GM12878 (cell line): Measurements from ENCODE around the gene LAYN. TPM values are rescaled to one million over a fixed set of nuclear protein-coding genes. Genes with fewer than 3 reads are reported as not detected.

Source experiments
- ATAC-seq: fragments of 200-7000 bp; cut with Tn5 transposase; 3 replicates; pipeline ENCODE4 v1.9.1; 2020; ENCODE audit warnings: mild to moderate bottlenecking, moderate library complexity
- BruUV-seq: library from RNA; stranded (reverse); fragments of 400-500 nt; replicated peaks from 2 replicates; lab custom pipeline; 2021; lab: Mats Ljungman, UMichigan
- CTCF ChIA-PET: fragments of 300-600 bp; sonication (Branson Sonifier 250); formaldehyde crosslinking; extraction: SDS; loops from one replicate; lab custom pipeline; 2021; ENCODE audit warnings: inconsistent platforms; lab: Yijun Ruan, JAX
- POLR2A ChIA-PET: fragments of 350-600 bp; formaldehyde crosslinking; extraction: SDS; loops from one replicate; lab custom pipeline; 2021; ENCODE audit warnings: inconsistent platforms; lab: Charles Lee
- RAD21 ChIA-PET: fragments of 300-600 bp; sonication (Branson Sonifier 250); formaldehyde crosslinking; loops from one replicate; lab custom pipeline; 2023; ENCODE audit warnings: antibody characterized with exemption; ENCODE audit not compliant: unreplicated experiment; lab: Charles Lee
- SMC1A ChIA-PET: fragments of 300-600 bp; sonication (Branson Sonifier 250); formaldehyde crosslinking; loops from one replicate; lab custom pipeline; 2023; ENCODE audit not compliant: unreplicated experiment, uncharacterized antibody; lab: Charles Lee
- DNase-seq: peaks from one replicate; pipeline ENCODE4 v3.0.0-alpha.2; 2011; ENCODE audit warnings: low read depth, low spot score
- FAIRE-seq: peaks from 3 replicates; lab custom pipeline; 2011; peaks lifted over from hg19 to GRCh38; lab: Jason Lieb, UNC
- H2AFZ ChIP-seq: 2 replicates; pipeline ENCODE4 v1.6.0; 2011; ENCODE audit warnings: low read depth, low read length, control low read depth; ENCODE audit not compliant: control insufficient read depth
- H3K27ac ChIP-seq: 2 replicates; pipeline ENCODE4 v1.5.1; 2011; ENCODE audit warnings: control low read depth; ENCODE audit not compliant: control insufficient read depth, insufficient read depth
- H3K27me3 ChIP-seq, 2 experiments: replicated peaks in 1 of 2; 2 replicates each; pipeline versions ENCODE4 v1.6.0 to v1.6.1; 2011; ENCODE audit warnings: low read length in 1 of 2; ENCODE audit not compliant: control insufficient read depth in 2 of 2, insufficient read depth in 2 of 2
- H3K36me3 ChIP-seq, 2 experiments: 2 replicates each; pipeline ENCODE4 v1.5.1; 2011; ENCODE audit warnings: low read length in 1 of 2; ENCODE audit not compliant: control insufficient read depth in 2 of 2, insufficient read depth in 2 of 2
- H3K4me1 ChIP-seq: 2 replicates; pipeline ENCODE4 v1.6.1; 2011; ENCODE audit warnings: mild to moderate bottlenecking, low read length, moderate library complexity, mixed read lengths; ENCODE audit not compliant: control insufficient read depth, insufficient read depth
- H3K4me2 ChIP-seq: 2 replicates; pipeline ENCODE4 v1.6.0; 2011; ENCODE audit warnings: control low read depth; ENCODE audit not compliant: control insufficient read depth, insufficient read depth
- H3K4me3 ChIP-seq: fragments of 200-600 bp; sonication (generic); 2 replicates; pipeline ENCODE4 v1.5.1; 2016
- H3K79me2 ChIP-seq: 2 replicates; pipeline ENCODE4 v1.6.0; 2011; ENCODE audit warnings: low read length; ENCODE audit not compliant: control insufficient read depth, insufficient read depth
- H3K9ac ChIP-seq: 2 replicates; pipeline ENCODE4 v1.8.0; 2011; ENCODE audit warnings: low read length, control low read depth, mixed read lengths; ENCODE audit not compliant: control insufficient read depth, insufficient read depth
- H3K9me3 ChIP-seq: replicated peaks from 3 replicates; pipeline ENCODE4 v1.5.1; 2011; ENCODE audit warnings: mild to moderate bottlenecking, low read length; ENCODE audit not compliant: control insufficient read depth, insufficient read depth
- H4K20me1 ChIP-seq: 2 replicates; pipeline ENCODE4 v1.6.0; 2011; ENCODE audit not compliant: control insufficient read depth, insufficient read depth
- BACH1 ChIP-seq: fragments of 450-650 bp; IDR thresholded peaks from 2 replicates; pipeline ENCODE4 v1.6.1; 2017; ENCODE audit warnings: mild to moderate bottlenecking, borderline replicate concordance
- CHD1 ChIP-seq: IDR thresholded peaks from 2 replicates; pipeline ENCODE4 v1.6.1; 2012; ENCODE audit warnings: low read depth, low read length, improper control_type of control experiment
- ETV6 ChIP-seq, 2 experiments: fragments of 450-650 bp in 1 of 2; IDR thresholded peaks in 1 of 2; conservative IDR thresholded peaks in 1 of 2; 2 replicates each; pipeline ENCODE4 v1.6.1; 2014; ENCODE audit warnings: antibody characterized with exemption in 1 of 2, borderline replicate concordance in 1 of 2, low read depth in 1 of 2, mild to moderate bottlenecking in 1 of 2, moderate library complexity in 1 of 2
- MEF2B ChIP-seq: fragments of 450-650 bp; IDR thresholded peaks from 2 replicates; pipeline ENCODE4 v1.6.1; 2018; ENCODE audit warnings: mild to moderate bottlenecking, moderate library complexity; ENCODE audit not compliant: partially characterized antibody, poor library complexity, severe bottlenecking
- MYC ChIP-seq: IDR thresholded peaks from 2 replicates; pipeline ENCODE4 v1.6.1; 2011; ENCODE audit warnings: mild to moderate bottlenecking, low read length, moderate library complexity, inconsistent platforms; ENCODE audit not compliant: insufficient read depth, insufficient replicate concordance, insufficient read length, severe bottlenecking
- RAD21 ChIP-seq: IDR thresholded peaks from 2 replicates; pipeline ENCODE4 v1.6.1; 2011; ENCODE audit warnings: mild to moderate bottlenecking, low read depth, low read length, moderate library complexity; ENCODE audit not compliant: insufficient read depth
- SIN3A ChIP-seq: IDR thresholded peaks from 2 replicates; pipeline ENCODE4 v1.6.1; 2012; ENCODE audit warnings: low read depth, low read length, improper control_type of control experiment
- WGBS: methylation state at CpG from one replicate; pipeline ENCODE4 v1.1.6; 2016; ENCODE audit warnings: low lambda C conversion rate; ENCODE audit not compliant: insufficient replicate concordance, insufficient coverage; ENCODE audit errors: missing lambda C conversion rate; 5-methylcytosine and 5-hydroxymethylcytosine counted together
- in situ Hi-C: fragments of 300-500 bp; cut with MboI; formaldehyde crosslinking; loops from 9 replicates; pipeline ENCODE4 v1.14.3; 2018; ENCODE audit warnings: mixed read lengths
- intact Hi-C: fragments of 100-400 bp; cut with micrococcal nuclease; formaldehyde crosslinking; loops from one replicate; pipeline ENCODE4 v1.14.2; 2022; ENCODE audit not compliant: unreplicated experiment
- polyA plus RNA-seq, 11 experiments: library from polyadenylated mRNA; depleted of rRNA in 4 of 11; unstranded in 6 of 11; stranded (reverse) in 5 of 11; fragments of >200 nt; fragmentation: Nextera tagmentation in 4 of 11; fragmentation: Illumina TruSeq in 1 of 11; extraction: Ambion mirVana in 4 of 11; extraction: Trizol in 1 of 11; gene quantifications; 1 replicate in 1 of 11; 2 replicates in 10 of 11; pipeline versions ENCODE4 v1.2.1 to v1.2.3, GENCODE V29; 2011 to 2016; ENCODE audit warnings: inconsistent platforms in 2 of 11, missing spikeins in 2 of 11, low read depth in 1 of 11
- total RNA-seq, 4 experiments: library from RNA; depleted of rRNA in 3 of 4; stranded (reverse); fragments of >200 nt in 3 of 4; fragmentation: Illumina TruSeq in 1 of 4; extraction: Trizol in 1 of 4; gene quantifications; 2 replicates each; pipeline versions ENCODE4 v1.2.1 to v1.2.3, GENCODE V29; 2013 to 2021
- TF ChIP-seq, protein P1 (sequence below): fragments of 450-650 bp; IDR thresholded peaks from 2 replicates; pipeline ENCODE4 v1.6.1; 2017; ENCODE audit warnings: mild to moderate bottlenecking, low read depth, inconsistent platforms; ENCODE audit not compliant: poor library complexity, severe bottlenecking
- TF ChIP-seq, protein P2 (sequence below): fragments of 450-650 bp; conservative IDR thresholded peaks from 2 replicates; pipeline ENCODE4 v1.6.1; 2017; ENCODE audit warnings: mild to moderate bottlenecking, moderate library complexity
- TF ChIP-seq, protein P3 (sequence below): fragments of 450-650 bp; formaldehyde crosslinking; IDR thresholded peaks from 2 replicates; pipeline ENCODE4 v1.5.0; 2022; ENCODE audit warnings: mild to moderate bottlenecking, missing genetic modification characterization
- TF ChIP-seq, protein P4 (sequence below): fragments of 450-650 bp; IDR thresholded peaks from 2 replicates; pipeline ENCODE4 v1.6.1; 2018; ENCODE audit warnings: borderline replicate concordance, mild to moderate bottlenecking; ENCODE audit not compliant: partially characterized antibody

LAYN gene
- total and polyA plus RNA-seq, 10 of the 15 experiments (the other 5 are each of a cell fraction or from before 2014, with no cell fraction given): 0.06 to 0.14 (median 0.10) TPM; not detected in 7

DNA sequence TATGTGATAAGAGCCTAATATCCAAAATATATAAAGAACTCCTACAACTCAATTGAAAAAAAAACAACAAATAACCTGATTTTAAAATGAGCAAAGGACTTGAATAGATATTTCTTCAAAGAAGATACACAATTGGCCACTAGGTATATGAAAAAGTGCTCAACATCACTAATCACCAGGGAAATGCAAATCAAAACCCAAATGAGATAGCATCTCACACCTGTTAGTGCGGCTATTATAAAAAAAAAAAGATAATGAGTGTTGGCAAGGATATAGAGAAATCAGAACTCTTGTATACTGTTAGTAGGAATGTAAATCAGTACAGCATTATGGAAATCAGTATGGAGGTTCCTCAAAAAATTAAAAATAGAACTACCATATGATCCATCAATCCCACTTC lies 55.8 kb downstream of the LAYN start:
- no peaks in the 10 kb centered on the region for H3K79me2 ChIP-seq
- 100% methylated on average over 1 of the region's 1 CpG for WGBS
- ATAC-seq: no peak
- H3K36me3 ChIP-seq: no peaks in the 10 kb centered on the region
- ChIA-PET SMC1A (interaction anchor here (1.4 to 2.5 kb wide), 3 partner anchors 181 to 274 kb away, joined by 4 to 16 read pairs (median 10); no protein-coding TSS in a partner anchor), POLR2A (no interaction called here), RAD21 (interaction anchor here (1.3 to 2.8 kb wide), 3 partner anchors 10 to 181 kb away, joined by 5 to 22 read pairs (median 12); no protein-coding TSS in a partner anchor), CTCF (interaction anchor here (1.5 to 3.5 kb wide), 5 partner anchors 9 to 245 kb away, joined by 5 to 26 read pairs (median 13); no protein-coding TSS in a partner anchor)
- DNase-seq: no peak
- H3K27ac ChIP-seq: no peak overlapping the region
- in situ Hi-C loops (no loop called here), intact Hi-C loops (no loop called here)
- H2AFZ ChIP-seq: no peak overlapping the region
- H3K4me1 ChIP-seq: peaks cover 2% of the 10 kb centered on the region
- no peaks in the 10 kb centered on the region for H3K9me3 ChIP-seq
- no peak overlapping the region for H3K4me2 ChIP-seq
- H3K27me3 ChIP-seq: no peaks in the 10 kb centered on the region; a peak in 1 of 4 replicates
- H3K9ac ChIP-seq: no peak overlapping the region
- TF ChIP-seq ETV6 (conservative IDR thresholded peaks at IDR 0.05 in 1 of 2, IDR thresholded peaks at IDR 0.05 in 1 of 2; ENCODE audit: borderline replicate concordance in 1 of 2, low read depth in 1 of 2) (no peak), MYC (no peak), CHD1 (no peak), BACH1 (no peak), SIN3A (no peak), RAD21 (no peak), MEF2B (no peak)
- TF ChIP-seq, protein P1, sequence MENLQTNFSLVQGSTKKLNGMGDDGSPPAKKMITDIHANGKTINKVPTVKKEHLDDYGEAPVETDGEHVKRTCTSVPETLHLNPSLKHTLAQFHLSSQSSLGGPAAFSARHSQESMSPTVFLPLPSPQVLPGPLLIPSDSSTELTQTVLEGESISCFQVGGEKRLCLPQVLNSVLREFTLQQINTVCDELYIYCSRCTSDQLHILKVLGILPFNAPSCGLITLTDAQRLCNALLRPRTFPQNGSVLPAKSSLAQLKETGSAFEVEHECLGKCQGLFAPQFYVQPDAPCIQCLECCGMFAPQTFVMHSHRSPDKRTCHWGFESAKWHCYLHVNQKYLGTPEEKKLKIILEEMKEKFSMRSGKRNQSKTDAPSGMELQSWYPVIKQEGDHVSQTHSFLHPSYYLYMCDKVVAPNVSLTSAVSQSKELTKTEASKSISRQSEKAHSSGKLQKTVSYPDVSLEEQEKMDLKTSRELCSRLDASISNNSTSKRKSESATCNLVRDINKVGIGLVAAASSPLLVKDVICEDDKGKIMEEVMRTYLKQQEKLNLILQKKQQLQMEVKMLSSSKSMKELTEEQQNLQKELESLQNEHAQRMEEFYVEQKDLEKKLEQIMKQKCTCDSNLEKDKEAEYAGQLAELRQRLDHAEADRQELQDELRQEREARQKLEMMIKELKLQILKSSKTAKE: no peak
- TF ChIP-seq, protein P2, sequence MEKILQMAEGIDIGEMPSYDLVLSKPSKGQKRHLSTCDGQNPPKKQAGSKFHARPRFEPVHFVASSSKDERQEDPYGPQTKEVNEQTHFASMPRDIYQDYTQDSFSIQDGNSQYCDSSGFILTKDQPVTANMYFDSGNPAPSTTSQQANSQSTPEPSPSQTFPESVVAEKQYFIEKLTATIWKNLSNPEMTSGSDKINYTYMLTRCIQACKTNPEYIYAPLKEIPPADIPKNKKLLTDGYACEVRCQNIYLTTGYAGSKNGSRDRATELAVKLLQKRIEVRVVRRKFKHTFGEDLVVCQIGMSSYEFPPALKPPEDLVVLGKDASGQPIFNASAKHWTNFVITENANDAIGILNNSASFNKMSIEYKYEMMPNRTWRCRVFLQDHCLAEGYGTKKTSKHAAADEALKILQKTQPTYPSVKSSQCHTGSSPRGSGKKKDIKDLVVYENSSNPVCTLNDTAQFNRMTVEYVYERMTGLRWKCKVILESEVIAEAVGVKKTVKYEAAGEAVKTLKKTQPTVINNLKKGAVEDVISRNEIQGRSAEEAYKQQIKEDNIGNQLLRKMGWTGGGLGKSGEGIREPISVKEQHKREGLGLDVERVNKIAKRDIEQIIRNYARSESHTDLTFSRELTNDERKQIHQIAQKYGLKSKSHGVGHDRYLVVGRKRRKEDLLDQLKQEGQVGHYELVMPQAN: no peak
- TF ChIP-seq, protein P3, sequence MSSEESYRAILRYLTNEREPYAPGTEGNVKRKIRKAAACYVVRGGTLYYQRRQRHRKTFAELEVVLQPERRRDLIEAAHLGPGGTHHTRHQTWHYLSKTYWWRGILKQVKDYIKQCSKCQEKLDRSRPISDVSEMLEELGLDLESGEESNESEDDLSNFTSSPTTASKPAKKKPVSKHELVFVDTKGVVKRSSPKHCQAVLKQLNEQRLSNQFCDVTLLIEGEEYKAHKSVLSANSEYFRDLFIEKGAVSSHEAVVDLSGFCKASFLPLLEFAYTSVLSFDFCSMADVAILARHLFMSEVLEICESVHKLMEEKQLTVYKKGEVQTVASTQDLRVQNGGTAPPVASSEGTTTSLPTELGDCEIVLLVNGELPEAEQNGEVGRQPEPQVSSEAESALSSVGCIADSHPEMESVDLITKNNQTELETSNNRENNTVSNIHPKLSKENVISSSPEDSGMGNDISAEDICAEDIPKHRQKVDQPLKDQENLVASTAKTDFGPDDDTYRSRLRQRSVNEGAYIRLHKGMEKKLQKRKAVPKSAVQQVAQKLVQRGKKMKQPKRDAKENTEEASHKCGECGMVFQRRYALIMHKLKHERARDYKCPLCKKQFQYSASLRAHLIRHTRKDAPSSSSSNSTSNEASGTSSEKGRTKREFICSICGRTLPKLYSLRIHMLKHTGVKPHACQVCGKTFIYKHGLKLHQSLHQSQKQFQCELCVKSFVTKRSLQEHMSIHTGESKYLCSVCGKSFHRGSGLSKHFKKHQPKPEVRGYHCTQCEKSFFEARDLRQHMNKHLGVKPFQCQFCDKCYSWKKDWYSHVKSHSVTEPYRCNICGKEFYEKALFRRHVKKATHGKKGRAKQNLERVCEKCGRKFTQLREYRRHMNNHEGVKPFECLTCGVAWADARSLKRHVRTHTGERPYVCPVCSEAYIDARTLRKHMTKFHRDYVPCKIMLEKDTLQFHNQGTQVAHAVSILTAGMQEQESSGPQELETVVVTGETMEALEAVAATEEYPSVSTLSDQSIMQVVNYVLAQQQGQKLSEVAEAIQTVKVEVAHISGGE: no peak
- TF ChIP-seq, protein P4, sequence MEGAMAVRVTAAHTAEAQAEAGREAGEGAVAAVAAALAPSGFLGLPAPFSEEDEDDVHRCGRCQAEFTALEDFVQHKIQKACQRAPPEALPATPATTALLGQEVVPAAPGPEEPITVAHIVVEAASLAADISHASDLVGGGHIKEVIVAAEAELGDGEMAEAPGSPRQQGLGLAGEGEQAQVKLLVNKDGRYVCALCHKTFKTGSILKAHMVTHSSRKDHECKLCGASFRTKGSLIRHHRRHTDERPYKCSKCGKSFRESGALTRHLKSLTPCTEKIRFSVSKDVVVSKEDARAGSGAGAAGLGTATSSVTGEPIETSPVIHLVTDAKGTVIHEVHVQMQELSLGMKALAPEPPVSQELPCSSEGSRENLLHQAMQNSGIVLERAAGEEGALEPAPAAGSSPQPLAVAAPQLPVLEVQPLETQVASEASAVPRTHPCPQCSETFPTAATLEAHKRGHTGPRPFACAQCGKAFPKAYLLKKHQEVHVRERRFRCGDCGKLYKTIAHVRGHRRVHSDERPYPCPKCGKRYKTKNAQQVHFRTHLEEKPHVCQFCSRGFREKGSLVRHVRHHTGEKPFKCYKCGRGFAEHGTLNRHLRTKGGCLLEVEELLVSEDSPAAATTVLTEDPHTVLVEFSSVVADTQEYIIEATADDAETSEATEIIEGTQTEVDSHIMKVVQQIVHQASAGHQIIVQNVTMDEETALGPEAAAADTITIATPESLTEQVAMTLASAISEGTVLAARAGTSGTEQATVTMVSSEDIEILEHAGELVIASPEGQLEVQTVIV: no peak
- no peak for FAIRE-seq
- BruUV-seq: no TSS peak
- no peak overlapping the region for H3K4me3 ChIP-seq
- H4K20me1 ChIP-seq: no peaks in the 10 kb centered on the region
